Measurements from ENCODE around the gene OPCML.

DNA sequence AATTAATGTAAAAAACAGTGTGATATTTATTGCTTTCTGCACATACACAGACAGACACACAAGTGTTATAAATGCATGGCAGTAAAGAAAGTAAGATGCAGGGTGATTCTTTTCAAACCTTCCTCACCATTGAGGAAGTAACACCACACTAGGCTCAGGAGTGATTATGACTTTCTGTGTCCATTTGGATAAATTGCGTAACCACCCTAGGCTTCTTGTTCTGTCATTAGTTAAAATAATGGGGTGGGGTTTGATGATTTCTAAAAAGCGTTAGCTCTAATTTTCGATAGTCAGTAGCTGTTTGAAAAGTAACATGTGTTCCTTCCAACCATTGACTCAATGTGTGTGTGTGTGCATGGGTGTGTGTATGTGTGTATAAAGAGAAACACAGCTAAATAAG, 1081.7 kb downstream of the OPCML start:
- TF ChIP-seq, protein P1, sequence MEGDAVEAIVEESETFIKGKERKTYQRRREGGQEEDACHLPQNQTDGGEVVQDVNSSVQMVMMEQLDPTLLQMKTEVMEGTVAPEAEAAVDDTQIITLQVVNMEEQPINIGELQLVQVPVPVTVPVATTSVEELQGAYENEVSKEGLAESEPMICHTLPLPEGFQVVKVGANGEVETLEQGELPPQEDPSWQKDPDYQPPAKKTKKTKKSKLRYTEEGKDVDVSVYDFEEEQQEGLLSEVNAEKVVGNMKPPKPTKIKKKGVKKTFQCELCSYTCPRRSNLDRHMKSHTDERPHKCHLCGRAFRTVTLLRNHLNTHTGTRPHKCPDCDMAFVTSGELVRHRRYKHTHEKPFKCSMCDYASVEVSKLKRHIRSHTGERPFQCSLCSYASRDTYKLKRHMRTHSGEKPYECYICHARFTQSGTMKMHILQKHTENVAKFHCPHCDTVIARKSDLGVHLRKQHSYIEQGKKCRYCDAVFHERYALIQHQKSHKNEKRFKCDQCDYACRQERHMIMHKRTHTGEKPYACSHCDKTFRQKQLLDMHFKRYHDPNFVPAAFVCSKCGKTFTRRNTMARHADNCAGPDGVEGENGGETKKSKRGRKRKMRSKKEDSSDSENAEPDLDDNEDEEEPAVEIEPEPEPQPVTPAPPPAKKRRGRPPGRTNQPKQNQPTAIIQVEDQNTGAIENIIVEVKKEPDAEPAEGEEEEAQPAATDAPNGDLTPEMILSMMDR (conservative IDR thresholded peaks at IDR 0.05): no peak
- TF ChIP-seq EZH2 (IDR thresholded peaks at IDR 0.05; ENCODE audit: low read depth): no peak

Measured in PC-9 (cell line).